RWPE2 (cell line): Measurements from ENCODE around the gene PID1.

Source experiments
- ATAC-seq: fragments of 200-7000 bp; cut with Tn5 transposase; 3 replicates; pipeline ENCODE4 v1.9.1; 2021; ENCODE audit warnings: low read depth
- DNase-seq: peaks from one replicate; pipeline ENCODE4 v3.0.0-alpha.2; 2020; ENCODE audit warnings: low spot score
- H3K27ac ChIP-seq: fragments of 450-650 bp; 2 replicates; pipeline ENCODE4 v1.5.1; 2017; ENCODE audit warnings: mild to moderate bottlenecking; ENCODE audit not compliant: poor library complexity, severe bottlenecking
- H3K27me3 ChIP-seq: fragments of 250-450 bp; sonication (Bioruptor Pico); 2 replicates; pipeline ENCODE4 v1.5.1; 2021; ENCODE audit warnings: mild to moderate bottlenecking, moderate library complexity; ENCODE audit not compliant: insufficient read depth, poor library complexity, severe bottlenecking
- H3K36me3 ChIP-seq: fragments of 250-450 bp; sonication (Bioruptor Pico); 2 replicates; pipeline ENCODE4 v1.5.1; 2020; ENCODE audit warnings: low read depth, mild to moderate bottlenecking, moderate library complexity
- H3K4me1 ChIP-seq: fragments of 250-450 bp; sonication (Bioruptor Pico); 2 replicates; pipeline ENCODE4 v1.5.1; 2021; ENCODE audit warnings: mild to moderate bottlenecking, moderate library complexity; ENCODE audit not compliant: insufficient read depth, poor library complexity, severe bottlenecking
- H3K4me3 ChIP-seq: fragments of 250-450 bp; sonication (Bioruptor Pico); 2 replicates; pipeline ENCODE4 v1.5.1; 2021; ENCODE audit warnings: mild to moderate bottlenecking, moderate library complexity; ENCODE audit not compliant: severe bottlenecking
- H3K9me3 ChIP-seq: fragments of 250-450 bp; sonication (Bioruptor Pico); 2 replicates; pipeline ENCODE4 v1.5.1; 2021; ENCODE audit warnings: mild to moderate bottlenecking, moderate library complexity; ENCODE audit not compliant: severe bottlenecking
- CTCF ChIP-seq: fragments of 450-650 bp; IDR thresholded peaks from one replicate; pipeline ENCODE4 v1.5.1; 2017; ENCODE audit warnings: mild to moderate bottlenecking, moderate library complexity; ENCODE audit not compliant: poor library complexity, severe bottlenecking

The PID1 gene

DNA sequence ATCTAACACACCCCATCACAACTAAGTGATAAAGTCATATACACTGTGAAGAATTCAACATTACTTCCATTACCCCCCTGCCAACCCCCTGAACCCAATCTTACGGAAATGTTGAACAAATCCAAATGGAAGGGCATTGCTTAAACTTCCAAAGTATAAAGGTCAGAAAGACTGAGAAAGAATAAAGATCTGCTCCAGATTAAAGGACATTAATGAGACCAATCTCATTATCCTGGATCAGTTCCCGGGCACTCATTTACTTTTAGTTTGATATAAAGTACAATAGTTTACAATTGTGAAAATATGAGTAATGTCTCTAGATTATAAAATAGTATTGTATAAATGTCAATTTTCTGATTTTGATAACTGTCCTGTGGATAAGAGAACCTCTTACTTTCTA is 229.4 kb downstream of the PID1 start:
- Histone ChIP-seq H3K9me3 (no peaks in the 10 kb centered on the region), H3K27ac (no peak overlapping the region)

DNA sequence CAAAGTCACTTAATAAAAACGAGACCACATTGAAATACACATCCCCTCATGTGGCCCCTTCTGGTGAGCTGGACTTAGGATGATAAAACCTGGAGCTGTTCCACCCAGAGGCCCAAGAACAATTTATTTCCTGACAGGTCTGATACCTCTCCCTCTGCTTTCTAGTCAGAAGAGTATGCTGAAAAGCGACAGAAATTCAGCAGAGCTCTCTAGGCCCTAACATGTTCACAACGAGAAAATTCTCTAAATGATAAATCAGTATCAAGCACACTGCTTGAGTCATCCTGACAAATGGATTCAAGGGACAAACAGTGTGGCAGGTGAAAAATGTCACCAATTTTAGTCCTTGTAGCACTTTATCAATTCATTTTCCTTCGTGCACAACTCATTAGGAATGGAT is 233.5 kb downstream of the PID1 start:
- Histone ChIP-seq H3K36me3 (no peaks in the 10 kb centered on the region), H3K4me3 (no peak overlapping the region), H3K4me1 (no peaks in the 10 kb centered on the region), H3K27me3 (no peaks in the 10 kb centered on the region), H3K9me3 (no peaks in the 10 kb centered on the region), H3K27ac (no peak overlapping the region)
- DNase-seq = no peak
- no peak for ATAC-seq
- no peak for TF ChIP-seq CTCF

More for the DNA sequence above, 229.4 kb downstream of the PID1 start:
- ATAC-seq = no peak
- Histone ChIP-seq H3K27me3 (no peaks in the 10 kb centered on the region), H3K4me3 (no peak overlapping the region), H3K4me1 (no peaks in the 10 kb centered on the region), H3K36me3 (no peaks in the 10 kb centered on the region)
- DNase-seq = no peak
- no peak for TF ChIP-seq CTCF

GRCh38 chr2:229033816-229034215 is 237.3 kb downstream of the PID1 start:
- no peak for DNase-seq
- H3K36me3 ChIP-seq = no peaks in the 10 kb centered on the region
- H3K27me3 ChIP-seq = no peaks in the 10 kb centered on the region
- no peak overlapping the region for H3K27ac ChIP-seq
- H3K9me3 ChIP-seq = no peaks in the 10 kb centered on the region
- ATAC-seq = no peak
- no peak for TF ChIP-seq CTCF
- H3K4me3 ChIP-seq = no peak overlapping the region
- H3K4me1 ChIP-seq = no peaks in the 10 kb centered on the region

- Histone ChIP-seq H3K36me3 (no peaks in the 10 kb centered on the region), H3K9me3 (no peaks in the 10 kb centered on the region), H3K27ac (no peak overlapping the region), H3K4me3 (no peak overlapping the region), H3K27me3 (no peaks in the 10 kb centered on the region), H3K4me1 (no peaks in the 10 kb centered on the region)
- no peak for TF ChIP-seq CTCF
- DNase-seq = no peak
- no peak for ATAC-seq
Observed at GRCh38 chr2:229032608-229033234, 238.4 kb downstream of the PID1 start.

DNA sequence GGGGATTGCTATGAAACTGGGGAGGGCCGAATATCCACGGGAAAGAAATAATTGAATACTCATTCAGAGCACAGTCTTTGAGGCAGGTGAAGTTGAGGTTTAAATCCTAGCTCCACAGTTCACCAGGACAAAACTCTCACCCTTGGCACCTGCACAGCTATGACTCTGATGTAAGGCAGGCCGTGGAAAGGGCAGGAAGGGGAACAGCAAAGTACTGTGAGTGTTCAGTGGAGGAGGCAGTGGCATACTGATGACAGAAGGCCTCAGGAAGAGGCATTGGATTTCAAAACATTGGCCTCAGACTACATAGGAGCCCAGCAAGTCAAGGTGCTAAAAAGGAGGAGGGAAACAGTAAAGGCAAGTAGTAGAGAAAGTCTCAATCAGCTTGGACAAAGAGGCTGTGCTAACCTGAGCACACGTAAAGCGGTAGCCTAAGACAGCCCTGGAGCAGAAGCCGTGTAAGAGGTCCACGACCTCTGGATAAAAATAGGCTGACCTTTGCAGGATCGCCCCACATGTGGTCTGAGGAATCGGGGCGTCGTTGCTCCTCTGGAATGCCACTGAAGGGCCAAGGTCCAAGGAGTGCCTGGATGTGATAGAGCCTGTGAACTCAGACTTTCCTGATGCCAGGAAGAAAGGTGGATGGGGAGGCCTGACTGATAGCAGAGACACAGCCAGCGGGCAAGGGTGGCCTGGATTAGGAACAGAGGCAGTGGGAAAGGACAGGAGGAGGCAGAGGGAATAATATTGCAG is 243.6 kb downstream of the PID1 start:
- TF ChIP-seq CTCF = no peak
- Histone ChIP-seq H3K4me1 (no peaks in the 10 kb centered on the region), H3K9me3 (no peaks in the 10 kb centered on the region), H3K4me3 (no peak overlapping the region), H3K27ac (no peak overlapping the region), H3K27me3 (no peaks in the 10 kb centered on the region), H3K36me3 (no peaks in the 10 kb centered on the region; the same call in 1 of the 2 replicates)
- ATAC-seq (no peak), DNase-seq (no peak)
